GM23248 (cell line): Measurements from ENCODE around the gene NCOA3. TPM values are rescaled to one million over a fixed set of nuclear protein-coding genes. Genes with fewer than 3 reads are reported as not detected.

Experiments
- DNase-seq: peaks from one replicate; pipeline ENCODE4 v3.0.0-alpha.2; 2015
- H2AFZ ChIP-seq: fragments of 200-600 bp; sonication (generic); 2 replicates; pipeline ENCODE4 v1.6.1; 2016; ENCODE audit warnings: antibody characterized with exemption
- H3F3A ChIP-seq: fragments of 200-600 bp; sonication (generic); 2 replicates; pipeline ENCODE4 v1.6.1; 2016; ENCODE audit warnings: mild to moderate bottlenecking, antibody characterized with exemption, mixed run types; ENCODE audit not compliant: insufficient read depth
- H3K27ac ChIP-seq: fragments of 200-600 bp; sonication (generic); 2 replicates; pipeline ENCODE4 v1.5.1; 2016; ENCODE audit warnings: mild to moderate bottlenecking
- H3K27me3 ChIP-seq: fragments of 200-600 bp; sonication (generic); replicated peaks from 2 replicates; pipeline ENCODE4 v1.6.1; 2016; ENCODE audit warnings: mild to moderate bottlenecking; ENCODE audit not compliant: insufficient read depth
- H3K36me3 ChIP-seq: fragments of 200-600 bp; sonication (generic); 2 replicates; pipeline ENCODE4 v1.6.1; 2016; ENCODE audit warnings: low read depth, mild to moderate bottlenecking
- H3K4me1 ChIP-seq: fragments of 200-600 bp; sonication (generic); 2 replicates; pipeline ENCODE4 v1.6.1; 2016; ENCODE audit warnings: mild to moderate bottlenecking; ENCODE audit not compliant: insufficient read depth
- H3K4me2 ChIP-seq: fragments of 200-600 bp; sonication (generic); one replicate; pipeline ENCODE4 v1.6.1; 2016; ENCODE audit warnings: mild to moderate bottlenecking; ENCODE audit not compliant: unreplicated experiment
- H3K4me3 ChIP-seq: fragments of 200-600 bp; sonication (generic); 2 replicates; pipeline ENCODE4 v1.5.1; 2016; ENCODE audit warnings: mild to moderate bottlenecking
- H3K79me2 ChIP-seq: fragments of 200-600 bp; sonication (generic); 2 replicates; pipeline ENCODE4 v1.6.1; 2016; ENCODE audit warnings: mild to moderate bottlenecking; ENCODE audit not compliant: insufficient read depth
- H3K9ac ChIP-seq: fragments of 200-600 bp; sonication (generic); 2 replicates; pipeline ENCODE4 v1.6.1; 2016; ENCODE audit warnings: mild to moderate bottlenecking
- H3K9me2 ChIP-seq: fragments of 200-600 bp; sonication (generic); 2 replicates; pipeline ENCODE4 v1.6.1; 2016; ENCODE audit warnings: mixed run types, mild to moderate bottlenecking, moderate library complexity; ENCODE audit not compliant: insufficient read depth
- H3K9me3 ChIP-seq: fragments of 200-600 bp; sonication (generic); one replicate; pipeline ENCODE4 v1.6.1; 2017; ENCODE audit warnings: low read depth
- H4K20me1 ChIP-seq: fragments of 200-600 bp; sonication (generic); 2 replicates; pipeline ENCODE4 v1.6.0; 2016; ENCODE audit not compliant: insufficient read depth
- EZH2 ChIP-seq: fragments of 200-600 bp; sonication (generic); IDR thresholded peaks from 2 replicates; pipeline ENCODE4 v1.6.1; 2018; ENCODE audit warnings: antibody characterized with exemption, mild to moderate bottlenecking; ENCODE audit not compliant: insufficient read depth, poor library complexity, severe bottlenecking
- EZH2phosphoT487 ChIP-seq: fragments of 200-600 bp; sonication (generic); IDR thresholded peaks from 2 replicates; pipeline ENCODE4 v1.6.1; 2018; ENCODE audit warnings: antibody characterized with exemption, moderate library complexity, mild to moderate bottlenecking, low read depth; ENCODE audit not compliant: insufficient read depth
- WGBS, 2 experiments: methylation state at CpG; one replicate each; pipeline ENCODE4 v1.1.6; 2015 to 2017; ENCODE audit warnings: low lambda C conversion rate in 2 of 2, low coverage in 1 of 2; ENCODE audit errors: missing lambda C conversion rate in 2 of 2; 5-methylcytosine and 5-hydroxymethylcytosine counted together
- in situ Hi-C: fragments of 300-500 bp; cut with MboI; formaldehyde crosslinking; loops from 2 replicates; pipeline ENCODE4 v1.15.0; 2020
- polyA plus RNA-seq: library from polyadenylated mRNA; unstranded; fragments of >200 nt; fragmentation: Nextera tagmentation; extraction: Ambion mirVana; gene quantifications from 2 replicates; pipeline ENCODE4 v1.2.1, GENCODE V29; 2016
- total RNA-seq: library from RNA; depleted of rRNA; stranded (reverse); fragments of >200 nt; shearing (Covaris generic); gene quantifications from 2 replicates; pipeline ENCODE4 v1.2.3, GENCODE V29; 2014

The NCOA3 gene
- total and polyA plus RNA-seq, 2 experiments from 2014 or later: 19.5 to 36.6 TPM

- no peaks in the 10 kb centered on the region for H3K36me3 ChIP-seq
- peaks cover 100% of the 10 kb centered on the region for H3K79me2 ChIP-seq
- no peak overlapping the region for H3K9ac ChIP-seq
- WGBS, 2 experiments: 100% methylated on average over 1 of the region's 1 CpG
- TF ChIP-seq EZH2phosphoT487 (no peak), EZH2 (no peak)
- no peaks in the 10 kb centered on the region for H3K4me1 ChIP-seq
- H3K4me3 ChIP-seq: no peak overlapping the region
- DNase-seq: no peak
- peaks cover 4% of the 10 kb centered on the region; the same call in 1 of the 2 replicates for H4K20me1 ChIP-seq
- H3K9me3 ChIP-seq: no peaks in the 10 kb centered on the region
- H3K27ac ChIP-seq: no peak overlapping the region
- no peak overlapping the region for H3K4me2 ChIP-seq
- no peak overlapping the region for H2AFZ ChIP-seq
- in situ Hi-C loops: no loop called here
- no peaks in the 10 kb centered on the region for H3K9me2 ChIP-seq
- no peaks in the 10 kb centered on the region for H3F3A ChIP-seq
- no peaks in the 10 kb centered on the region for H3K27me3 ChIP-seq
Measured at GRCh38 chr20:47509685-47510084, 8.0 kb downstream of the NCOA3 start.

GRCh38 chr20:47515843-47516242, 14.2 kb downstream of the NCOA3 start:
- Histone ChIP-seq H3K27ac (no peak overlapping the region), H3K27me3 (no peaks in the 10 kb centered on the region), H3K9ac (no peak overlapping the region), H4K20me1 (no peaks in the 10 kb centered on the region), H3K9me2 (no peaks in the 10 kb centered on the region), H3K36me3 (0 out of 2 replicates have a peak, but pooled peaks cover 3% of the 10 kb centered on the region), H3K79me2 (peaks cover 100% of the 10 kb centered on the region), H3K4me1 (peaks cover 8% of the 10 kb centered on the region), H3K4me2 (no peak overlapping the region), H2AFZ (no peak overlapping the region), H3K9me3 (no peaks in the 10 kb centered on the region), H3K4me3 (no peak overlapping the region), H3F3A (peaks cover 19% of the 10 kb centered on the region)
- no peak for DNase-seq
- TF ChIP-seq EZH2 (no peak), EZH2phosphoT487 (no peak)
- WGBS, 2 experiments: 100% methylated on average over 1 of the region's 1 CpG
- in situ Hi-C loops: no loop called here

- Histone ChIP-seq H3K9me3 (no peaks in the 10 kb centered on the region), H2AFZ (no peak overlapping the region), H3K4me3 (no peak overlapping the region), H3K4me2 (no peak overlapping the region), H3F3A (peaks cover 12% of the 10 kb centered on the region), H3K9me2 (no peaks in the 10 kb centered on the region), H3K79me2 (peaks cover 85% of the 10 kb centered on the region), H3K27me3 (no peaks in the 10 kb centered on the region), H4K20me1 (no peaks in the 10 kb centered on the region), H3K4me1 (peaks cover 13% of the 10 kb centered on the region), H3K36me3 (peaks cover 12% of the 10 kb centered on the region; the same call in 1 of the 2 replicates), H3K27ac (no peak overlapping the region), H3K9ac (no peak overlapping the region)
- WGBS, 2 experiments: 97% methylated on average over 19 of the region's 19 CpGs
- DNase-seq: no peak
- in situ Hi-C loops: no loop called here
- TF ChIP-seq EZH2phosphoT487 (no peak), EZH2 (no peak)
Measured at GRCh38 chr20:47521059-47521808, 19.5 kb downstream of the NCOA3 start.

- in situ Hi-C loops: no loop called here
- peak; percentile 43 for DNase-seq
Measured at GRCh38 chr20:47524015-47524784, 22.5 kb downstream of the NCOA3 start.

More at GRCh38 chr20:47524015-47524784, 22.5 kb downstream of the NCOA3 start:
- peaks cover 5% of the 10 kb centered on the region; the same call in 1 of the 2 replicates for H3K4me1 ChIP-seq
- H3K4me3 ChIP-seq: peak overlapping the region; percentile 53
- peaks cover 10% of the 10 kb centered on the region; the same call in 1 of the 2 replicates for H3K36me3 ChIP-seq
- peak overlapping the region; percentile 52 for H2AFZ ChIP-seq
- H3K79me2 ChIP-seq: peaks cover 85% of the 10 kb centered on the region
- 18 to 19% methylated on average over 8 of the region's 8 CpGs for WGBS, 2 experiments
- no peaks in the 10 kb centered on the region for H3K9me2 ChIP-seq
- peak overlapping the region; percentile 71 for H3K4me2 ChIP-seq
- H4K20me1 ChIP-seq: no peaks in the 10 kb centered on the region
- H3K27me3 ChIP-seq: no peaks in the 10 kb centered on the region
- peaks cover 12% of the 10 kb centered on the region for H3F3A ChIP-seq
- no peaks in the 10 kb centered on the region for H3K9me3 ChIP-seq
- H3K27ac ChIP-seq: peak overlapping the region; percentile 42
- H3K9ac ChIP-seq: peak overlapping the region; percentile 68
- TF ChIP-seq EZH2phosphoT487 (no peak), EZH2 (no peak)
